HuH-7 (cell line): ENCODE data around the gene UQCRQ.

Source experiments
- DNase-seq: peaks from one replicate; pipeline ENCODE4 v3.0.0; 2011; ENCODE audit warnings: low spot score

Gene UQCRQ

GRCh38 chr5:132871459-132872284 lies 5.2 kb downstream of the UQCRQ start:
- DNase-seq = no peak

DNA sequence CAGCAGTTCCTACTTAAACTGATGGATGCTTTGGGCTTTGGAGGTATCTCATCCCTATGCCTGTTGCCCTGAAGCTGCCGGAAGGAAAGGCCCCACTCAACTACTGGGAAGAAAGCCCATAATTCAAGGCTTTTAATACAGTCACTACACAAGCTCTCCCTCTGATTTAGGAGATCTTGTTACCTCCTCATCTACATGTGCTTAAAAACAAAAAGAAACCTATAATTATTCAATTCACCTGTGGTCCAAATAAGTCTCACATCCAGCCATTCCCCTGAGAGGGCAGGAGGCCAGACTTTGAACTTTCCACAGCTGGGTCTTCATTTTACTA lies 6.3 kb downstream of the UQCRQ start:
- DNase-seq = no peak

- no peak for DNase-seq
These were observed 6.9 kb downstream of the UQCRQ start, which contains the start of gene LEAP2 for GRCh38 chr5:132873119-132873929. Gene LEAP2, plus strand, starts transcription at chr5:132873668. Its CDS starts 27 bp downstream, at chr5:132873695.

GRCh38 chr5:132873930-132874271 lies 7.5 kb downstream of the UQCRQ start:
- no peak for DNase-seq

DNA sequence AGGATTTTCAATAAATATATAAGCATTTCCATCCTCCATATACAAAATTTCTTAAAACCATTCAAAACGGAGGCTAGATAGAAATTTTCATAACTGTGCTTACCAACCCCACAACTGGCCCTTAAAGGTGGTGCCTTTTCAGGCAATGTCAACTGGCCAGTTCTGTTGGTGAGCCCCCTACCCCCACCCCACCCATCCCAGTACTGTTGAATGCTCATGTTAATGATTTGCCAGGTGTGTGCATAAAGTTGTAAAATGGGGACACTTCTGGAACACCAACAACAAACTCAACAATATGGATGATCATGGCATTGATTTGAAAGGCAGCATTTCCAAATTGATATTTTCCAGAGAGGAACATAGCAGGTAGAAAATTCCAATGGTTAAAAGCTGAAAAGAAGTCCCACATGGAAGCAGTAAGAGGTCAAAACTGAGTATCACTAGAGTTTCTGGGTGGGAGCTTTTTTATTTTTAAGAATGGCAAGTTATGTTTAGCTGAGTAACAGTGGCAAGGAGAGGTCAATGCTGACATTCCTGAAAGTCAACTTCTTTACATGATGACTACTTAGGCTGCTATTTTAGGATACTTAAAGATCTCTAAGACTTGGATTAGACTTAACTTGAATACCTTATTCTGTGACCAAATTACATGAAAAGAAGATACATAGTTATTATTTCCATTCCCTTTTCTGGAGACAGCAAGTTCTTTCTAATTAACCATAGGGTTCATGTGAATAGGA lies 9.7 kb downstream of the UQCRQ start:
- no peak for DNase-seq

GRCh38 chr5:132877466-132877865 lies 11.0 kb downstream of the UQCRQ start:
- DNase-seq = no peak

GRCh38 chr5:132877938-132878337 lies 11.5 kb downstream of the UQCRQ start:
- no peak for DNase-seq

DNA sequence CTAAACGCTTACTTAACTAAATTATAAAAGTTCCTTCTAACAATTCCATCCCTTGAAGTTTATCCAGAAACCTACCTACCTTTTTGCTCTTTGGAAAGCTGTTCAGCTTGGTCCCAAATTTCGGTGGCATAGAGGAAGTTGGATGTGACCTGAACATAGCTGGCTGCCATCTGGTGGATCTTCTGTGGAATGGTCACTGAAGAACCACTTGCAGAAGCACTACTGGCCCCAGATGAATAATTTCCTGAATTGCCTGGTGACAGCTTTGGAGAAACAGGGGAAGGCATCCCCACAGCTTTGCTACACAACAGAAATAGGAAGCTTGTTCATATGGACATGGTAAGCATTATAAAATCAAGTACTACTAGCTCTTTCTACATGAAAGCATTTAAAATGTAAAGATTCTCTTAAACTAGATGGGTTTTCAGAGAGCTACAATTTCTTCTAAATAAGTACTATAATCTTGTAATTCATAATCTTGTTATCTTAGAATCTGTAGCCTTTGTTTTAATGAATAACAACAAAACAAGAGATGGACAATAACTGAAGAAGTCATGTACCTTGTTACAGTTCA lies 16.9 kb downstream of the UQCRQ start:
- peak; percentile 46 for DNase-seq

DNA sequence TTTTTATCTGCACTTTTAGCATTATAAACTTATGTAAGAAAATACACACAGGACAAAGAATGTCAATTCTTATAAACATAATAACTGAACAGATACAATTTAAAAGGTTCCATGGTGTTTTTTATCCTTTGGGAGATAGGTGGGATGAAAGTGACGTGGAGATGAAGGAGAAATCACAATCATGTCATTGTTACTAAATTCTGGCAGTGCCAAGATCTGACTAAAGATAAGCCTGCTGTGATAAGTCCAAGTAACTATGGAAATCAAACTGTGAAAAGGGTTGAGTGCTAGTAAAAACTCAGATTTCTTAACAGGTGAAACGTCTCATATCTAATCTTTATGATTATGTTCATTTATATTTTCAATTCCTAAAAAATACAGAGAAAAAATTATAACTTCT lies 18.1 kb downstream of the UQCRQ start:
- no peak for DNase-seq

DNA sequence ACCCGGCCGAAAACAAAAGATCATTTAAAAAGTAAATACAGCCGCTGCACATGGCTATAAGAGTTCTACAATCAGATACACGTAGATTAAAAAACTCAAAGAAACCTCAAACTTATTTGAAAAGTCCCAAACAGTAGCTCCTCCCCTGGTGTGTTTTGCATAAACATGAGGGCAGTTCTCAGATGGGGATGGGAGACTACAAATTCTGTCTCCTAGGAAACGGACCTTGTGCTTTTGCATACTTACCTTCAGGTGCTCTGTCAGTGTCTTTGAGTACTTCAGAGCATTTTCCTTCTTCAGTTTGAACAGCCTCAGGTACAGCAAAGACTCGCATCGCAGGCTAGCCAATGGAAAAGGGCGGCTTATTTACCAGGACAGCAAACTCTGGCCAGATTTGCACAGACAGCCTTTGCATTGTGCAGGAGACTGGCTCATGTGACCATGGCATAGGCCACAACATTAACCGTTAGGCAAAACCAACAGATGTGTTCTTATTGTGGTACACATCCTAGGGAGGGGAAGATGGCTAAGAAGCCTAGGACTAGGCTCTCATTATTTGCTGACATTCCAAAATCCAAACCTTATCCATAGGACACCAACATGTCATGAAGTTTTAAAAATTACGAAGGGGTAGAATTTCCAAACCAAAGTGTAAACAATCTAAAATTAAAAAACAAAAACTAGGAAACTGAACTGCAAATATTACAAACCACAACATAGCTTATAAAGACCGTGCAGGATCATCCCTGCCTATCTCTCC lies 19.8 kb downstream of the UQCRQ start:
- DNase-seq = no peak

- DNase-seq = no peak
These were observed 20.8 kb downstream of the UQCRQ start for GRCh38 chr5:132887283-132887682.

- DNase-seq = no peak
These were observed 23.1 kb downstream of the UQCRQ start for GRCh38 chr5:132889501-132889900.

GRCh38 chr5:132890817-132891216 lies 24.4 kb downstream of the UQCRQ start:
- no peak for DNase-seq

GRCh38 chr5:132895719-132896305 lies 29.4 kb downstream of the UQCRQ start:
- DNase-seq = no peak

GRCh38 chr5:132896685-132897084 lies 30.2 kb downstream of the UQCRQ start:
- DNase-seq = no peak

GRCh38 chr5:132898094-132898493 lies 31.7 kb downstream of the UQCRQ start:
- no peak for DNase-seq

- no peak for DNase-seq
These were observed 34.6 kb downstream of the UQCRQ start for GRCh38 chr5:132901036-132901435.

DNA sequence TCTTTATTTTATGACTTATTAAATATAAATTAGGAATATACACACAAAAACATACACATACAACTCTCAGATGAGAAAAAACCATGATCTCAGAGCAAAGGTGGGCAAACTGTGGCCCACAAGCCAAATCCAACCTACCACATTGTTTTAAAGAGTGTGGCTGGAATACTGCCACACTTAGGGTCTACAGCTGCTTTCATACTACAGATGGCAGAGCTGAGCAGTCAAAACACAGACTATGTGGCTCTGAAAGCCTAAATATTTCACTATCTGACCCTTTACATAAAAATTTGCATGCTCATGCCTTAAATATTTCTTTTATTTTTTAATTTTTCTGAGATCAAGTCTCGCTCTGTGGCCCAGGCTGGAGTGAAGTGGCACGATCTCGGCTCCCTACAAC lies 35.3 kb downstream of the UQCRQ start:
- no peak for DNase-seq

DNA sequence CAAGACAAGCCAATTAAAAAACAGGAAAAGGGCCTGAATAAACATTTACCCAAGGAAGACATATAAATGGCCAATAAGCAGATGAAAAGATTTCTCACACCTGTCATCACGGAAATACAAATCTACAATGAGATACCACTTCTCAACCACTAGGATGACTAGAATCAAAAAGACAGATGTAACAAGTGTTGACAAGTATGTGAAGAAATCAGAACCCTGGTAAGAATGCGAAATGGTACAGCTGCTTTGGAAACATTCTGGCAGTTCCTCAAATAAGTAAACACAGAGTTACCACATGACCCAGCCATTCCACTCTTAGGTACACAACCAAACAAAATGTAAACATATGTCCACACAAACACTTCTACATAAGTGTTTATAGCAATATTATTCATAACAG lies 39.5 kb downstream of the UQCRQ start:
- DNase-seq = no peak

GRCh38 chr5:132907161-132907560 lies 40.7 kb downstream of the UQCRQ start:
- DNase-seq = no peak

DNA sequence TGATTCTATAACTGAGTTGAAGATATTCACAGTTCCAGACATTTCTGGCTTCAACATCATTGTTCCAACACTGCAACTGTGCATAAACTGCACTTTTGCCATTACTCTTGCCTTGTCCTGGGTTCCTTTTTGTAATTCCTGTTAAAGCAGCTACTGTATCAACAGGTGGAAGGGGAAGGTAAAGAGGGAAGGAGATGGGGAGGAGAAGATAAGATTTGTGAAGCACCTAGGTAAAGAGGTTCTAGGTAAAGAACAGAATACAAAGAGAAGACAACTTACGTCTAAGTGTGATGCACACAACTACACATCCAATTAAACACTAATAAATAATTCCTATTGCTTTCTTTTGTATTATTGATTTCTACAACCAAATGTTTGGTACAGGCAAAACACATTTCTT lies 43.3 kb downstream of the UQCRQ start:
- no peak for DNase-seq
